HG03342 (cell line): ENCODE data around the gene RIN1.

ENCODE experiments used
- ATAC-seq: cut with Tn5 transposase; IDR thresholded peaks from one replicate; pipeline ENCODE4 v1.9.1; 2021; ENCODE audit warnings: mild to moderate bottlenecking, moderate library complexity; ENCODE audit not compliant: unreplicated experiment

RIN1 gene

GRCh38 chr11:66285250-66285947 is 50.8 kb downstream of the RIN1 start:
- ATAC-seq, result no peak

- no peak for ATAC-seq
Observed at GRCh38 chr11:66284526-66285078, 51.6 kb downstream of the RIN1 start.

GRCh38 chr11:66283461-66284105 is 52.7 kb downstream of the RIN1 start:
- no peak for ATAC-seq

GRCh38 chr11:66282468-66283455 is 53.5 kb downstream of the RIN1 start:
- peak; percentile 83 for ATAC-seq
